CD14-positive monocyte (primary cell): Measurements from ENCODE around the gene ULBP2. TPM values are rescaled to one million over a fixed set of nuclear protein-coding genes. Genes with fewer than 3 reads are reported as not detected.
A peak's percentile ranks its signal among the peaks of the same experiment; 100 is the strongest.
"Not testable (repeated sequence)": the region's sequence is repeated elsewhere in the genome, so short reads cannot be mapped to it uniquely, and the experiment has no call there.

Experiments
- DNase-seq, 3 donors: peaks; one replicate each; pipeline ENCODE4 v3.0.0-alpha.2; 2011 to 2022
- H2AFZ ChIP-seq: 2 replicates; pipeline ENCODE4 v1.6.0; 2012; ENCODE audit warnings: mild to moderate bottlenecking, low read depth, low read length, inconsistent platforms; ENCODE audit not compliant: insufficient read depth, poor library complexity, severe bottlenecking
- H3K27ac ChIP-seq, 2 donors: 1 replicate in 1 of 2; 2 replicates in 1 of 2; pipeline ENCODE4 v1.5.1; 2012 to 2013; ENCODE audit warnings: low read length in 2 of 2, control low read depth in 1 of 2, inconsistent platforms in 1 of 2, low read depth in 1 of 2, mild to moderate bottlenecking in 1 of 2
- H3K27me3 ChIP-seq, 2 donors: one replicate each; pipeline versions ENCODE4 v1.6.0 to v1.6.1; 2011 to 2013; ENCODE audit warnings: low read length in 2 of 2; ENCODE audit not compliant: control insufficient read depth in 2 of 2, insufficient read depth in 2 of 2
- H3K36me3 ChIP-seq, 2 donors: replicated peaks in 1 of 2; 1 replicate in 1 of 2; 2 replicates in 1 of 2; pipeline versions ENCODE4 v1.5.1 to v1.6.1; 2012 to 2013; ENCODE audit warnings: low read length in 2 of 2, control low read depth in 1 of 2, inconsistent platforms in 1 of 2, mild to moderate bottlenecking in 1 of 2; ENCODE audit not compliant: insufficient read depth in 2 of 2, control insufficient read depth in 1 of 2
- H3K4me1 ChIP-seq, 2 donors: 1 replicate in 1 of 2; 2 replicates in 1 of 2; pipeline versions ENCODE4 v1.5.1 to v1.6.1; 2012 to 2013; ENCODE audit warnings: low read length in 2 of 2, control low read depth in 1 of 2, inconsistent platforms in 1 of 2, mild to moderate bottlenecking in 1 of 2, moderate library complexity in 1 of 2; ENCODE audit not compliant: insufficient read depth in 2 of 2, control insufficient read depth in 1 of 2
- H3K4me2 ChIP-seq: replicated peaks from 2 replicates; pipeline ENCODE3; 2012; ENCODE audit warnings: low read length, moderate library complexity, mild to moderate bottlenecking; ENCODE audit not compliant: poor library complexity, severe bottlenecking; ENCODE audit errors: extremely low read depth
- H3K4me3 ChIP-seq, 3 experiments: fragments of 200-600 bp in 1 of 3; sonication (generic) in 1 of 3; replicated peaks in 1 of 3; 1 replicate in 2 of 3; 2 replicates in 1 of 3; pipeline ENCODE4 v1.5.1; 2011 to 2013; ENCODE audit warnings: low read length in 3 of 3, mild to moderate bottlenecking in 3 of 3, control low read depth in 2 of 3, low read depth in 2 of 3, inconsistent platforms in 1 of 3, moderate library complexity in 1 of 3
- H3K79me2 ChIP-seq: 2 replicates; pipeline ENCODE4 v1.6.0; 2012; ENCODE audit warnings: mild to moderate bottlenecking, control low read depth, inconsistent platforms, low read length, moderate library complexity; ENCODE audit not compliant: insufficient read depth
- H3K9ac ChIP-seq: 2 replicates; pipeline ENCODE4 v1.6.0; 2017; ENCODE audit warnings: low read length, mild to moderate bottlenecking; ENCODE audit not compliant: insufficient read depth, poor library complexity, severe bottlenecking
- H3K9me3 ChIP-seq, 2 donors: replicated peaks in 1 of 2; 1 replicate in 1 of 2; 2 replicates in 1 of 2; pipeline versions ENCODE4 v1.5.1 to v1.6.1; 2012 to 2013; ENCODE audit warnings: low read length in 2 of 2, control low read depth in 1 of 2; ENCODE audit not compliant: control insufficient read depth in 1 of 2, insufficient read depth in 1 of 2
- H4K20me1 ChIP-seq: 2 replicates; pipeline ENCODE4 v1.6.0; 2012; ENCODE audit warnings: mild to moderate bottlenecking, low read length, control low read depth, moderate library complexity; ENCODE audit not compliant: insufficient read depth
- H3K27ac Mint-ChIP-seq, 7 donors: one replicate each; pipeline ENCODE4 v1.8.0; 2020; ENCODE audit warnings: mild to moderate bottlenecking in 7 of 7, mixed read lengths in 7 of 7, moderate library complexity in 6 of 7, inconsistent platforms in 2 of 7
- H3K27me3 Mint-ChIP-seq, 3 donors: one replicate each; pipeline ENCODE4 v1.8.0; 2021 to 2022; ENCODE audit warnings: low read depth in 3 of 3, mild to moderate bottlenecking in 3 of 3, mixed read lengths in 3 of 3, moderate library complexity in 3 of 3, inconsistent platforms in 1 of 3
- H3K36me3 Mint-ChIP-seq, 2 donors: one replicate each; pipeline ENCODE4 v1.8.0; 2020; ENCODE audit warnings: mixed read lengths in 2 of 2, inconsistent platforms in 1 of 2, mild to moderate bottlenecking in 1 of 2
- H3K4me1 Mint-ChIP-seq: one replicate; pipeline ENCODE4 v1.8.0; 2020; ENCODE audit warnings: mild to moderate bottlenecking, mixed read lengths
- H3K4me3 Mint-ChIP-seq, 2 donors: one replicate each; pipeline ENCODE4 v1.8.0; 2020; ENCODE audit warnings: mild to moderate bottlenecking in 2 of 2, mixed read lengths in 2 of 2, moderate library complexity in 1 of 2
- H3K9me3 Mint-ChIP-seq, 7 donors: one replicate each; pipeline ENCODE4 v1.8.0; 2020 to 2022; ENCODE audit warnings: mixed read lengths in 7 of 7, mild to moderate bottlenecking in 6 of 7, moderate library complexity in 6 of 7, inconsistent platforms in 2 of 7
- WGBS: methylation state at CpG from one replicate; pipeline ENCODE4 v1.1.5; 2013; ENCODE audit warnings: missing lambda C conversion rate; ENCODE audit not compliant: insufficient coverage; 5-methylcytosine and 5-hydroxymethylcytosine counted together
- intact Hi-C, 2 donors: fragments of 100-400 bp; cut with micrococcal nuclease; formaldehyde crosslinking; loops; one replicate each; pipeline versions ENCODE4 v1.15.0 to v1.15.1; 2023
- polyA plus RNA-seq, 3 donors: library from polyadenylated mRNA; depleted of rRNA in 1 of 3; unstranded in 2 of 3; stranded (reverse) in 1 of 3; fragments of 300-500 nt in 2 of 3; fragments of >200 nt in 1 of 3; fragmentation: Illumina TruSeq in 2 of 3; gene quantifications; 1 replicate in 2 of 3; 2 replicates in 1 of 3; pipeline ENCODE4 v1.2.3, GENCODE V29; 2012 to 2021
- TF ChIP-seq, protein P1 (sequence below): fragments of 200-600 bp; IDR thresholded peaks from one replicate; pipeline ENCODE4 v1.8.0; 2022; ENCODE audit warnings: antibody characterized with exemption, mild to moderate bottlenecking

The ULBP2 gene
- polyA plus RNA-seq, 3 donors: 0.31 to 0.49 TPM; not detected in 1

DNA sequence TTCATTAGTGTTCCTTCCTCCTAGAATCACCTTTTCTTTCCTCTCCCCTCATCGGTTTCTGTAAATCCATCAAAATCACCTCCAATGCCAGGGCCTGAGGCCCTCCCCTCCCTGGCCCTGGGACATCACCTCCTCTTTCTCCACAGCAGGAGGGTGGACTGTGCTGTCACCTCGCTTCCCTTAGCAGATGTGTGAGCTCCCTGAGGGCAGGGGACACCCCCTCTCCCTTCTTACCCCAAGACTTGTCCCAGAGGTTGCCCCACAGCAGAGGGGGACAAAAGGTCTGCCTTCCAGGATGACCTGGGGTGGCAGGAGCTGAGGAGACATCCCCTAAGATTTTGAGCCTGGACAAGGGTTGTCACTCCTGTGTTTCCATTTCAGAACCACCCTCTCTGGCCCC lies 27.8 kb downstream of the ULBP2 start:
- H3K27me3 ChIP-seq: peaks cover 21 to 77% of the 10 kb centered on the region in 2 donors
- DNase-seq: no peak
- Mint-ChIP-seq H3K27me3 (peaks cover 57 to 76% (median 62%) of the 10 kb centered on the region in 3 donors), H3K4me1 (peaks cover 7% of the 10 kb centered on the region), H3K4me3 (peak overlapping the region in 1 of 2 donors; percentile 35), H3K9me3 (peaks cover 2 to 23% (median 12%) of the 10 kb centered on the region in 7 donors), H3K36me3 (peaks cover 6% of the 10 kb centered on the region in 2 donors), H3K27ac (no peak overlapping the region)
- 85% methylated on average over 2 of the region's 2 CpGs for WGBS
- no peak overlapping the region for H3K27ac ChIP-seq
- H3K9me3 ChIP-seq: peaks cover 4 to 9% of the 10 kb centered on the region in 2 donors
- H3K4me3 ChIP-seq: no peak overlapping the region
- H4K20me1 ChIP-seq: peaks cover 3% of the 10 kb centered on the region
- intact Hi-C loops: no loop called here
- no peak overlapping the region for H3K4me2 ChIP-seq
- no peaks in the 10 kb centered on the region for H3K79me2 ChIP-seq
- no peak overlapping the region for H3K9ac ChIP-seq
- H3K36me3 ChIP-seq: no peaks in the 10 kb centered on the region
- TF ChIP-seq, protein P1, sequence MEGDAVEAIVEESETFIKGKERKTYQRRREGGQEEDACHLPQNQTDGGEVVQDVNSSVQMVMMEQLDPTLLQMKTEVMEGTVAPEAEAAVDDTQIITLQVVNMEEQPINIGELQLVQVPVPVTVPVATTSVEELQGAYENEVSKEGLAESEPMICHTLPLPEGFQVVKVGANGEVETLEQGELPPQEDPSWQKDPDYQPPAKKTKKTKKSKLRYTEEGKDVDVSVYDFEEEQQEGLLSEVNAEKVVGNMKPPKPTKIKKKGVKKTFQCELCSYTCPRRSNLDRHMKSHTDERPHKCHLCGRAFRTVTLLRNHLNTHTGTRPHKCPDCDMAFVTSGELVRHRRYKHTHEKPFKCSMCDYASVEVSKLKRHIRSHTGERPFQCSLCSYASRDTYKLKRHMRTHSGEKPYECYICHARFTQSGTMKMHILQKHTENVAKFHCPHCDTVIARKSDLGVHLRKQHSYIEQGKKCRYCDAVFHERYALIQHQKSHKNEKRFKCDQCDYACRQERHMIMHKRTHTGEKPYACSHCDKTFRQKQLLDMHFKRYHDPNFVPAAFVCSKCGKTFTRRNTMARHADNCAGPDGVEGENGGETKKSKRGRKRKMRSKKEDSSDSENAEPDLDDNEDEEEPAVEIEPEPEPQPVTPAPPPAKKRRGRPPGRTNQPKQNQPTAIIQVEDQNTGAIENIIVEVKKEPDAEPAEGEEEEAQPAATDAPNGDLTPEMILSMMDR: no peak
- no peak overlapping the region for H2AFZ ChIP-seq
- peaks cover 8% of the 10 kb centered on the region in 2 donors for H3K4me1 ChIP-seq

DNA sequence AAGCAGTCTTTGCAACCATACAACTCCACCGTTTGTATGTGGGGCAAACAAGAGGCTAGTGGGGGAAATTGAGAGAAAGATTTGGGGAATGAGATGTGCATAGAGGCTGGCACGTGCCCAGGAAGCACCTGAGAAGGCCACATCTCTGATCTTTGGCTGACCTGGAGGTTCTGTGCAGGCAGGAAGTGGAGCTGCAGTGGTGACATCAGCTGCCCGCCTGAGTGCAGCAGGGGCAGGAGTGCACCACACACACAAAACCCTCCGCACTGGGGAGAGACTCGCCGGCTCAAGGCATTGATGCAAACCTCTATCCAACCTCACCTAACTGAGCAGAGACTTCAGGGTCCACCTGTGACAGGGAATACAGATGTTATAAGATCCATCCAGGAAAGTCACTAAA lies 32.6 kb downstream of the ULBP2 start:
- H3K27ac Mint-ChIP-seq, H3K4me1 Mint-ChIP-seq, H3K4me1 ChIP-seq, H3K4me3 ChIP-seq, H4K20me1 ChIP-seq, intact Hi-C loops, H3K4me3 Mint-ChIP-seq, DNase-seq, H3K4me2 ChIP-seq, H3K9me3 ChIP-seq, H3K9ac ChIP-seq, H2AFZ ChIP-seq, H3K36me3 Mint-ChIP-seq, H3K27ac ChIP-seq, H3K79me2 ChIP-seq, H3K36me3 ChIP-seq: not testable (repeated sequence)
- peaks cover 11 to 62% of the 10 kb centered on the region in 2 donors for H3K27me3 ChIP-seq
- WGBS: 80% methylated on average over 1 of the region's 6 CpGs
- H3K9me3 Mint-ChIP-seq: peaks cover 0 to 10% (median 2%) of the 10 kb centered on the region in 7 donors
- peaks cover 51 to 75% (median 52%) of the 10 kb centered on the region in 3 donors for H3K27me3 Mint-ChIP-seq
